ENCODE results near the gene CEP72.
"Not testable (repeated sequence)": the region's sequence is repeated elsewhere in the genome, so short reads cannot be mapped to it uniquely, and the experiment has no call there.

The CEP72 gene

GRCh38 chr5:673831-674629, 61.9 kb downstream of the CEP72 start:
- no peak for DNase-seq

DNA sequence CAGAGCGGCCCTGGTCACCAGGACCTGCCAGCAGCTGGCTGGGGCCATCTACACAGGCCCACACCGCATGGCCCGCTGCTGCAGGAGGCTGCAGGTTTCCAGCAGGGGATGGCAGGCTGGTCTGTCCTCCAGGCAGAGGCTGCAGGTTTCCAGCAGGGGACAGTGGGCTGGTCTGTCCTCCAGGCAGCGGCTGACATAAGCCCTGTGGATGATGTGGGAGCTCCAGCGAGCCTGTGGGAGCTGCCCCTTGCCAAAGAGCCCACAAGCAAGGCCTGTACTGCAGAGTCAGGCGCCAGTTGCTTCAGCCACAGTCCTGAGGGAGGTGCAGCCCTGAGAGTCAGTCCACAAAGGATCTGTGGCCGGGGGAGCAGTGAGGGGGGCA, 62.5 kb downstream of the CEP72 start:
- DNase-seq, result no peak

GRCh38 chr5:675111-675870, 63.2 kb downstream of the CEP72 start:
- no peak for DNase-seq

- no peak for DNase-seq
Measured at GRCh38 chr5:675871-676698, 63.9 kb downstream of the CEP72 start.

DNA sequence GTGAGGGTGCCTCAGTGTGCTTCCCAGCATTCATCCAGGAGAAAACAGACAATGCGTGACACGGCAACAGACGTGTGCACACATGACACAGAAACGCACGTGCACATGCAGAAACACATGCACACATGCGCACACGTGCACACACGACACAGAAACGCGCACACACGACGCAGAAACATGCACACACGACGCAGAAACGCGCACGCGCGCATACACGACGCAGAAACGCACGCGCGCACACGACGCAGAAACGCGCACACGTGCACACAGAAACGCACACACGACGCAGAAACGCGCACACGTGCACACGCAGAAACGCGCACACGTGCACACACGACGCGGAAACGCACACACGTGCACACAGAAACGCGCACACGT, 64.5 kb downstream of the CEP72 start:
- DNase-seq, result no peak

- no peak for DNase-seq
Measured at GRCh38 chr5:677131-678101, 65.3 kb downstream of the CEP72 start.

- DNase-seq, result not testable (repeated sequence)
Measured at GRCh38 chr5:678521-678920, 66.4 kb downstream of the CEP72 start.

- not testable (repeated sequence) for DNase-seq
Measured at GRCh38 chr5:679166-679895, 67.2 kb downstream of the CEP72 start.

DNA sequence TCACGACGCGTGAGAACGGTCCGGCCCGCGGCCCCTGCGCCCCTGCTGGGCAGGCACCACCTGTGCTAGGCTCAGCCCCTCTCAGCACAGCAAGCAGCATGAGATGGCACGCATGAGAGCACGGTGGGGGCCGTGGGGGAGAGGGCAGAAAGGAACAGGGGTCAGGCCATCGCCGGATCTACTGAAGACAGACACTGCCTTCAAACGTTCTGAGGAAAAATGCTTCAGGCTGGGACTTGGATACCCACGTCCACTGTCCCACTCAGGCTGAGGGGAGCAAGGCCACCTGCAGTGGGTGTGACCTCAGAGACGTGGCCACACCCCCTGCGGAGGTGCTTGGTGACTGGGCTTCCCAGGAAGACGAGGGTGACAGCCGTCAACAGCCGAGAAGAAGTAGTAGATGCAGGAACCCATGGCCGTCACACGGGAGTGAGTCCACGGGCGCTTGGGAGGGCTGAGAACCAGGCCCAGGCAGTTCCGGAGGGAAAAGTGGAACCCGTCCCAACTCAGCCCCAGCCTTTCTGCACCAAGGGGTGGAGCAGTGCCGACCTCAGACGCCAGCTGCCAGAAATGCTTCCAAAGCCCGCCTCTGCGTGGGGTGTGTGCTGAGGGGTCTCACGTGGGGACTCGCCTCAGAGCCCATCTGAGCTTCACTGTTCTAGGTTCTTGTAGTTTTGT, 68.1 kb downstream of the CEP72 start:
- DNase-seq, result not testable (repeated sequence)

- not testable (repeated sequence) for DNase-seq
Measured at GRCh38 chr5:680836-681235, 68.7 kb downstream of the CEP72 start.

DNA sequence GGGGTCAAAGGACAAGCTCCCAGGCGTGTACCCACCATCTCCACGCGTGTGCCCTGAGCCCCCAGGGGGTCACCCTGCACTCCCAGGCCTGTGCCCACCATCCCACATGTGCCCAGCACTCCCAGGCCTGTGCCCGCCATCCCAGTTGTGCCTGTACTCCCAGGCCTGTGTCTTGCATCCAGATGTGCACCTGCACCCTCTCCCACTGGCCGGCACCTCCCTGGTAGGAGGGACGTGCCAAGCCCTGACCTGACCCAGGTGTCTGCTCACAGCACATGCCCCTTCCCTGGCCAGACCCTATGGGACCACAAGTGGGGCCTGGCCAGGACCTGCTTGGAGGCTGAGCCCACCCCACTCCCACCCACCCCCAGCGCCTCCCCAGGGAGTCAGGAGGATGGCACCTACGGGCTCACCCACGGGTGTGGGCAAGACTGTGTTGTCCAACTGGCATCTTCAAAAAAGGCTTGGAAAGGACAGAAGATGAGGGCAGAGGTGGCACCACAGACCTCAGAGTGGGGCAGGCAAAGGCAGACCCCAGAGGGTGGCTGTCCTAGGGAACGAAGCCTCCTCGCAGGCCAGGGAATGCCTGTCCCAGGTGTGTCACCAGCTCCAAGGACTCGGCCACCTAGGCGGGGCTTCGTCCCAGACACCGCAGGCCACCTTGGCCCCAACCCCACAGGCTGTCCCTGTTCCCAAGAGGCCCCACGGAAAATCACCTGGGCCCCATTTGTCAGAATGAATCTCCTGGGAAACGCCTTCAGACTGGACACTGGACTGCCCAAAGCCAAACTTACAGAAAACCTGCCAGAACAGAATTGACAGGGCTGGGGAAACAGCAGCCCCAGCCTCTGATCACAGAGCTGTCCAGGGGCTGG, 69.4 kb downstream of the CEP72 start:
- not testable (repeated sequence) for DNase-seq

GRCh38 chr5:682216-682615, 70.1 kb downstream of the CEP72 start:
- DNase-seq, result not testable (repeated sequence)

DNA sequence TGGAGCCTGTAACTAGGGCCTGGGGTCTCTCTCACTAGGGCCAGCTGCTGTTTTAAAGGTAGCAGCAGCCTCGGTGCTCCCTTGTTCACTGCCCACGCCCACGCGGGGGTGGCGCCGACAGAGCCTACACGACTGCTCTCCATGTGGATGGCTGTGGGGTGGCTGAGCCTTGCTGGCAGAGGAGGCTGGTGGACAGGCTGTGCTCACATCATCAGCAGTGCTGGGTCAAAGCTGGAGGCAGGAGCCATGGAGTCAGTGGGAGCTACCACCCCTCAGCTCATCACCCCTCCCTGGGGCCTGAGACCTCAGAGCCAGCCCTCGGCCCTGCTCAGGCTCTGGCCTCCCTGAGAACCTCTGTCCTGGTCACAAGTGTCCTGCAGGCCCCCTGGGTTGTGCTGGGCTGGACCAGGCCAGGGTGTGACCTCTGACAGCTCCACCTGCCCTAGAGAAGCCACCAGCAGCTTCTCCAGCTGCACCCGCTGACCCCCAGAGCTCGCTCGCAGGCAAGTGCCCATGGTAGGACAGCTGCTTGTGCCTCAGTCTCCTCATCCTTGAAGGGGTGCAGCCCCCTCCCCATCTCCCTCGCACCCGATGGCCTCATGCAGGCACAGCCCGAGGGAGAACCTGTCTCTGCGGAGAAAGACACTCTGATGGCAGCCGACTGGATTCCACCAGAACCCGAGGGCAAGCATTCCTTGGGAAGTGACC, 70.7 kb downstream of the CEP72 start:
- DNase-seq, result not testable (repeated sequence)

- no peak for DNase-seq
Measured at GRCh38 chr5:683551-684481, 71.7 kb downstream of the CEP72 start.

- DNase-seq, result no peak
Measured at GRCh38 chr5:684751-685216, 72.6 kb downstream of the CEP72 start.

DNA sequence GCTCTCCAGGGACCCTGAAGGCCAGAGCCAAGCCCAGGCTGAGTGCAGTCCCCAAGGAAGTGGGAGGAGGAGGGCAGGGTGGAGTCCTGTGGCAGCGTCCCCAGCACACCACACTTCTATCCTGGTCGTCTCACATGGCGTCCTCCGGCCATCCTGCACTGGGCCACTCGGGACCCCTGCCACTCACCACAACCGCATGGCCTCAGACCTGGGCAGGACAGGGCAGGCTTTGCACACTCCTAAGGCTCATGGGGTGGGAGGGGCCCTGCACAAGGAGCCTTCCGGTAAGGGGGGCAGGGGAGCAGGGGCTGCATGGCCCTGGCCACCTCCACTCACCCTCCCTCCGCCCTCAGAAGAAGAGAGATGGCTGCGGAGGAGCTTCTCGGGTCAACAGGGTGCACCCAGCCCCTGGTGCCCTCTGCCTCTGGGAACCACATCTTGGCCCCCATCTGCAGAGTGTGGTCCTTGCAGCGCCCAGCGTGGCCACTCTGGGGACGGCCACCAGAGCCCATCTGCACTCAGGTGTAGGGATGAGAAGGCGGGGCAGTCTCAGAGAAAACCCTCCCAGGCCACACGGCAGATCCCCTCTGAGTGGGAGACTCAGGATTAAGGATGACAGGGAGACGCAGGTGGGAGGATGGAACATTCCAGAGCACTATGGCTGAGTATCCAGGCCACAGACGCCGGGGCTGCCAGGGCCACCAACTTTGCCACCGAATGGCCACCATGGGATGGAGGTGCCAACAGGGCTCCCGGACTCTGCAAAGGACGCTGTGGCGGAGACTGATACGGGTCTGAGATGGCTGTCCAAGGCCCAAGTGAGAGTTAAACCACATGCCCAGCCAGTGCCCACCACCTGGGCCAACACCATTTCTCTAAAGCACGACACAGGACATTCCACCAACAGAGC, 73.4 kb downstream of the CEP72 start:
- no peak for DNase-seq

- not testable (repeated sequence) for DNase-seq
Measured at GRCh38 chr5:686172-686523, 74.0 kb downstream of the CEP72 start.

Measured in amniotic stem cell (primary cell).